Measurements from ENCODE around the gene USP30.

Gene USP30

DNA sequence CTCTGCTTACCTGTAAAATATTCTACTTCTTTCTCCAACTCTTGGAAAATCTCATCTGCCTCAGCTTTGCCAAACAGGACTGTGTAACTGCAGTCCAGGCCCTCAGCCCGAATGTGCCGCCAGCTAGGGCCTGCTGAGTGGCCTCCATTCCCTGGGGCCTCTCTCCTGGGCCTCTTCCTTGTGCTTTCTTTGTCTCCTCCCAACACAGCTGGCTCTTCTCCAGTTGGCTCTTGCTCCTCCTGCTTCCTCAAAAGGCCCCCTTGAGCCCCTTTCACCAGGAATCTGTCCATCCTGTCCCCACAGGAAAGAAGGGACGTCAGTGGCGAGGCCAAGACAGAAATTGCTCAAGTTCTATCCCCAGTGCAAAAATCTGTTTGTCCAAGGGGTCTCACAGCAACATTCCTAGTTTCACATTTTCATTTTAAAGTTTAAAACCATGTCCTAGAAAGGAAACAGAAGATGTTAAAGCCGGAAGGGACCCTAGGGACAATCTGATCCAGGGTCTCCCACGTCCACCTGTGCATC, 40.2 kb downstream of the USP30 start:
- DNase-seq: no peak
- H3K4me3 ChIP-seq (ENCODE audit: low read depth, low read length): peak overlapping the region; percentile 60
- peaks cover 31% of the 10 kb centered on the region for H3K36me3 ChIP-seq
- TF ChIP-seq, protein P1, sequence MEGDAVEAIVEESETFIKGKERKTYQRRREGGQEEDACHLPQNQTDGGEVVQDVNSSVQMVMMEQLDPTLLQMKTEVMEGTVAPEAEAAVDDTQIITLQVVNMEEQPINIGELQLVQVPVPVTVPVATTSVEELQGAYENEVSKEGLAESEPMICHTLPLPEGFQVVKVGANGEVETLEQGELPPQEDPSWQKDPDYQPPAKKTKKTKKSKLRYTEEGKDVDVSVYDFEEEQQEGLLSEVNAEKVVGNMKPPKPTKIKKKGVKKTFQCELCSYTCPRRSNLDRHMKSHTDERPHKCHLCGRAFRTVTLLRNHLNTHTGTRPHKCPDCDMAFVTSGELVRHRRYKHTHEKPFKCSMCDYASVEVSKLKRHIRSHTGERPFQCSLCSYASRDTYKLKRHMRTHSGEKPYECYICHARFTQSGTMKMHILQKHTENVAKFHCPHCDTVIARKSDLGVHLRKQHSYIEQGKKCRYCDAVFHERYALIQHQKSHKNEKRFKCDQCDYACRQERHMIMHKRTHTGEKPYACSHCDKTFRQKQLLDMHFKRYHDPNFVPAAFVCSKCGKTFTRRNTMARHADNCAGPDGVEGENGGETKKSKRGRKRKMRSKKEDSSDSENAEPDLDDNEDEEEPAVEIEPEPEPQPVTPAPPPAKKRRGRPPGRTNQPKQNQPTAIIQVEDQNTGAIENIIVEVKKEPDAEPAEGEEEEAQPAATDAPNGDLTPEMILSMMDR (IDR thresholded peaks at IDR 0.05; ENCODE audit: low read depth, low read length): no peak
- H3K9me3 ChIP-seq: no peaks in the 10 kb centered on the region
- H3K4me1 ChIP-seq: no peaks in the 10 kb centered on the region
- no peaks in the 10 kb centered on the region for H3K27me3 ChIP-seq

DNA sequence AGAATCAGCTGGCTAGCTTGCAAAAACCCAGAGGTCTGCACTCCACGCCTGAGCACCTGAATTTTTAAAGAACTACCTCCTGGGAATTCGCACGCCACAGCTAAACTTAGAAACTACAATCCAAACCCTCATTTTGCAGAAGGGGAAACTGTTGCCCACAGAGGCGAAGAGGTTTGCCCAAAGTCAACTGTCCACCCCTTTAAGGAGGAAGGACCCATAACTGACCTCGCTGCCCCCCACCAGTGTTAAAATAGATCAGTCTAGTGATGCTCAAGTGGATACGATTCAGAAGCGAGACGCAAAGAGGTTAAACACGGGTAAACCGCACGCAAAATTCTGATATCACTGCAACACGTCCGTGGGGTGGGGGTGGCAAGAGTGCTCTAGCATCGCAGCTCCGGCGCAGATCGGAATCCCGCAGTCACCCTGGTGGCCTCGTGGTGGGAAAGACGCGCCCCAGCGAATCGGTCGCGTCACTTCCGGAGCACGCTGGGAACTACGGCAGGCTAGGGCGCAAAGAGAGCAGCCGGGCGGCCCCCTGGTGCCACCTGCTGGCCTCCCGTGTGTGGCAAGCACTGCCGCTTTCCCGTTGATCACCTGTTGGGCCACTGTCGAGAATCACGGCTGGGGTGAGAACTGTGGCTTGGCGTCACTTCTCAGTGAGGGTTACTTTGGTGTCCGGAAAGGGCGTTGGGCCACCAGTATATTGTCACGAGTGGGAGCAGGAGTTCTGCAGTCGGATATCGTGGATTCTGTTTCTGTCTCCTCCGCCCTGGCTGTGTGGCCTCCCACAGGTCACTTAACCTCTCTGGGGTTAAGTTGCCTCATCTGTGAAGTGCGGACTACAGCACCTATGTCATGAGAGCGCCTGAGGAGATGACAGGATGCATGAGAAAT, 40.9 kb downstream of the USP30 start, which contains the start of gene ALKBH2:
Gene ALKBH2, minus strand, starts transcription at position 451 of the 897 bp plus-strand sequence. CDS start 686 bp downstream, outside the sequence.
- H3K4me3 ChIP-seq (ENCODE audit: low read depth, low read length): peak within 1 kb of the TSS; percentile 60
- peaks cover 27% of the 10 kb centered on the region for H3K36me3 ChIP-seq
- TF ChIP-seq, protein P1 (IDR thresholded peaks at IDR 0.05; ENCODE audit: low read depth, low read length): peak; percentile 97
- H3K27me3 ChIP-seq: no peaks in the 10 kb centered on the region
- peak; percentile 95 for DNase-seq
- H3K4me1 ChIP-seq: no peaks in the 10 kb centered on the region
- no peaks in the 10 kb centered on the region for H3K9me3 ChIP-seq

DNA sequence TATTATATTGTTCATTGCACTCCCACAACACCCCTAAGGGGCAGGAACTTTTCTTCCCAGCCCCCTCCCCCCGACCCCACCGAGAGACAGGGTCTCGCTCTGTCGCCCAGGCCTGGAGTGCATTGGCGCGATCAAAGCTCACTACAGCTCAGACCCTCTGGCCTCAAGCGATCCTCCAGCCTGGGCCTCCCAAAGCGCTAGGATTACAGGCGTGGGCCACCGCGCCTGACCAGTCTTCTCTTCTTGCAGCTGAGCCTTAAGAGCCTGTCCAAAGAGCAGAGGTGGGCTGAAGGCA, 44.7 kb downstream of the USP30 start:
- Histone ChIP-seq H3K4me1 (0 out of 2 replicates have a peak, but pooled peaks cover 5% of the 10 kb centered on the region), H3K36me3 (peaks cover 38% of the 10 kb centered on the region)
- DNase-seq: no peak

DNA sequence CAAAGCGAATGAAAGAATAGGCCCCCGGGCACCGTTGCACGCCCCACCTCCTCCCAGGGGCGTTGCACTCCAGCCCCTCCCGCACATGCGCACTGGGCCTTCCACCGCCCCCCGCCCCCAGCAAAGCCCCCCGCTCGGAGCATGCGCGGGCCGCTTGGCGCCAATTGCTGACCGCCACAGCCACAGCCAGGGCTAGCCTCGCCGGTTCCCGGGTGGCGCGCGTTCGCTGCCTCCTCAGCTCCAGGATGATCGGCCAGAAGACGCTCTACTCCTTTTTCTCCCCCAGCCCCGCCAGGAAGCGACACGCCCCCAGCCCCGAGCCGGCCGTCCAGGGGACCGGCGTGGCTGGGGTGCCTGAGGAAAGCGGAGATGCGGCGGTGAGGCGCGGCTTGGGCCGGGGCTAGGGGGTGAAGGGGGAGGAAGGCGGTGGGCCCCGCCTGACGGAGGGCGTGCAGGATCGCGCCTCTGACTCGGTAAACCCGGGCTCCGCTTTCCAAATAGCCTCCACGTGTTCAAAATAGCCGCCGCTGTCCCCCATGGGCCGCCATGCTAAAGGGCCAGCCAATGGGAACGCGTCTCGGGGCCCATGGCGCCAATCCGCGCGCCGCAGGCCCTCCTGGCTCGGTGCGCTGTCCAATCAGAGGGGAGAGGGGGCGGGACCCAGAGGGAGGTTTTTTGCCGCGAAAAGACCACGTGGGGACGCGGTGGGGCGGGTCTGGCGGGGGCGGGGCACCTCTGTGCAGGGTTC, 45.2 kb downstream of the USP30 start, which contains the start of gene UNG:
Gene UNG, plus strand, starts transcription at position 163 of the 748 bp plus-strand sequence. Its CDS starts 83 bp downstream, at position 246.
- no peaks in the 10 kb centered on the region for H3K27me3 ChIP-seq
- H3K36me3 ChIP-seq: peaks cover 43% of the 10 kb centered on the region
- H3K4me1 ChIP-seq: 0 out of 2 replicates have a peak, but pooled peaks cover 5% of the 10 kb centered on the region
- TF ChIP-seq, protein P1 (IDR thresholded peaks at IDR 0.05; ENCODE audit: low read depth, low read length): no peak
- H3K4me3 ChIP-seq (ENCODE audit: low read depth, low read length): peak within 1 kb of the TSS; percentile 88
- peak; percentile 98 for DNase-seq
- H3K9me3 ChIP-seq: no peaks in the 10 kb centered on the region

More for the DNA sequence above, 44.7 kb downstream of the USP30 start:
- Histone ChIP-seq H3K27me3 (no peaks in the 10 kb centered on the region), H3K9me3 (no peaks in the 10 kb centered on the region), H3K4me3 (ENCODE audit: low read depth, low read length) (peak overlapping the region; percentile 88; the same call in 1 of the 2 replicates)
- TF ChIP-seq, protein P1 (IDR thresholded peaks at IDR 0.05; ENCODE audit: low read depth, low read length): no peak

DNA sequence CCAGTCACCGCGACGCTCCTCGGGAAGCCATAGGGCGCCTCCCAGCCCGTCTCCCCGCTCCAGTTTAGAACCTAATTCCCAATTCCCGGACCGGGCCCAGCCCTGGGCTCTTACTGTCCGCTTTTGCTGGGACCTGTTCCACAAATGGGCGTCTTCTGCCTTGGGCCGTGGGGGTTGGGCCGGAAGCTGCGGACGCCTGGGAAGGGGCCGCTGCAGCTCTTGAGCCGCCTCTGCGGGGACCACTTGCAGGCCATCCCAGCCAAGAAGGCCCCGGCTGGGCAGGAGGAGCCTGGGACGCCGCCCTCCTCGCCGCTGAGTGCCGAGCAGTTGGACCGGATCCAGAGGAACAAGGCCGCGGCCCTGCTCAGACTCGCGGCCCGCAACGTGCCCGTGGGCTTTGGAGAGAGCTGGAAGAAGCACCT, 45.8 kb downstream of the USP30 start:
- TF ChIP-seq, protein P1 (IDR thresholded peaks at IDR 0.05; ENCODE audit: low read depth, low read length): no peak
- H3K4me1 ChIP-seq: 0 out of 2 replicates have a peak, but pooled peaks cover 5% of the 10 kb centered on the region
- H3K36me3 ChIP-seq: peaks cover 49% of the 10 kb centered on the region
- H3K27me3 ChIP-seq: no peaks in the 10 kb centered on the region
- no peak for DNase-seq
- H3K4me3 ChIP-seq (ENCODE audit: low read depth, low read length): peak overlapping the region; percentile 88
- no peaks in the 10 kb centered on the region for H3K9me3 ChIP-seq
